SK-N-SH treated with all-trans-retinoic acid at 6 μM for 48 hours (cell line): ENCODE results near the gene PSME2.

Experiments
- ATAC-seq: fragments of 200-7000 bp; cut with Tn5 transposase; 3 replicates; pipeline ENCODE4 v1.9.1; 2020; ENCODE audit warnings: mild to moderate bottlenecking, moderate library complexity
- ARNTL ChIP-seq: fragments of 450-650 bp; formaldehyde crosslinking; IDR thresholded peaks from 2 replicates; pipeline ENCODE4 v1.5.0; 2020; ENCODE audit warnings: low read depth, mild to moderate bottlenecking, moderate library complexity, borderline replicate concordance
- BACH2 ChIP-seq: fragments of 250-450 bp; sonication (Bioruptor Pico); IDR thresholded peaks from 2 replicates; pipeline ENCODE4 v1.9.0; 2021; ENCODE audit warnings: mild to moderate bottlenecking, borderline replicate concordance
- CSDC2 ChIP-seq: fragments of 250-450 bp; sonication (Bioruptor Pico); IDR thresholded peaks from 2 replicates; pipeline ENCODE4 v1.5.0; 2020; ENCODE audit warnings: mild to moderate bottlenecking, moderate library complexity
- GLIS3 ChIP-seq: fragments of 250-450 bp; sonication (Bioruptor Pico); IDR thresholded peaks from 2 replicates; pipeline ENCODE4 v1.5.0; 2020; ENCODE audit warnings: mild to moderate bottlenecking, moderate library complexity
- ISL1 ChIP-seq: fragments of 250-450 bp; sonication (Bioruptor Pico); IDR thresholded peaks from 2 replicates; pipeline ENCODE4 v2.1.2; 2022; ENCODE audit warnings: mild to moderate bottlenecking, moderate library complexity
- OSR1 ChIP-seq: fragments of 250-450 bp; sonication (Bioruptor Pico); IDR thresholded peaks from 2 replicates; pipeline ENCODE4 v1.8.0; 2022; ENCODE audit warnings: moderate library complexity, mild to moderate bottlenecking, inconsistent platforms
- RARB ChIP-seq: fragments of 250-450 bp; sonication (Bioruptor Pico); IDR thresholded peaks from 2 replicates; pipeline ENCODE4 v1.8.0; 2021; ENCODE audit warnings: mild to moderate bottlenecking, moderate library complexity
- SNAI2 ChIP-seq: fragments of 250-450 bp; sonication (Bioruptor Pico); IDR thresholded peaks from 2 replicates; pipeline ENCODE4 v1.5.0; 2020; ENCODE audit warnings: mild to moderate bottlenecking, moderate library complexity
- TCF4 ChIP-seq: fragments of 250-450 bp; sonication (Bioruptor Pico); IDR thresholded peaks from 2 replicates; pipeline ENCODE4 v1.8.0; 2021; ENCODE audit warnings: mild to moderate bottlenecking, moderate library complexity, borderline replicate concordance
- TOX ChIP-seq: fragments of 250-450 bp; sonication (Bioruptor Pico); IDR thresholded peaks from 2 replicates; pipeline ENCODE4 v1.8.0; 2021; ENCODE audit warnings: mild to moderate bottlenecking, moderate library complexity, borderline replicate concordance
- ZC3H10 ChIP-seq: fragments of 250-450 bp; sonication (Bioruptor Pico); IDR thresholded peaks from 2 replicates; pipeline ENCODE4 v1.5.1; 2021; ENCODE audit warnings: mild to moderate bottlenecking, moderate library complexity
- ZFP3 ChIP-seq: fragments of 250-450 bp; sonication (Bioruptor Pico); IDR thresholded peaks from 2 replicates; pipeline ENCODE4 v1.5.0; 2020; ENCODE audit warnings: mild to moderate bottlenecking, moderate library complexity
- ZNF565 ChIP-seq: fragments of 450-650 bp; formaldehyde crosslinking; conservative IDR thresholded peaks from 2 replicates; pipeline ENCODE4 v1.5.0; 2020; ENCODE audit warnings: low read depth, mild to moderate bottlenecking, moderate library complexity
- ZNF70 ChIP-seq: fragments of 450-650 bp; formaldehyde crosslinking; IDR thresholded peaks from 2 replicates; pipeline ENCODE4 v1.5.0; 2020; ENCODE audit warnings: mild to moderate bottlenecking, moderate library complexity
- TF ChIP-seq, protein P1 (sequence below): fragments of 250-450 bp; sonication (Bioruptor Pico); IDR thresholded peaks from 2 replicates; pipeline ENCODE4 v1.5.1; 2021; ENCODE audit warnings: mild to moderate bottlenecking, moderate library complexity
- TF ChIP-seq, protein P2 (sequence below): fragments of 250-450 bp; sonication (Bioruptor Pico); IDR thresholded peaks from 2 replicates; pipeline ENCODE4 v1.5.0; 2020; ENCODE audit warnings: mild to moderate bottlenecking, moderate library complexity
- TF ChIP-seq, protein P3 (sequence below): fragments of 250-450 bp; sonication (Bioruptor Pico); IDR thresholded peaks from 2 replicates; pipeline ENCODE4 v1.8.0; 2021; ENCODE audit warnings: low read depth, mild to moderate bottlenecking, moderate library complexity, borderline replicate concordance

The PSME2 gene, protein sequence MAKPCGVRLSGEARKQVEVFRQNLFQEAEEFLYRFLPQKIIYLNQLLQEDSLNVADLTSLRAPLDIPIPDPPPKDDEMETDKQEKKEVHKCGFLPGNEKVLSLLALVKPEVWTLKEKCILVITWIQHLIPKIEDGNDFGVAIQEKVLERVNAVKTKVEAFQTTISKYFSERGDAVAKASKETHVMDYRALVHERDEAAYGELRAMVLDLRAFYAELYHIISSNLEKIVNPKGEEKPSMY

GRCh38 chr14:24146453-24146977 lies at the start of gene PSME2:
Gene PSME2, minus strand, starts transcription at chr14:24146610. Its CDS starts 29 bp downstream, at chr14:24146581.
- peak; percentile 84 for ATAC-seq
- TF ChIP-seq ZC3H10 (CRISPR knock-in tag) = no peak
- no peak for TF ChIP-seq TOX (CRISPR knock-in tag)
- TF ChIP-seq TCF4 (CRISPR knock-in tag) = no peak
- TF ChIP-seq RARB (CRISPR knock-in tag) = no peak
- TF ChIP-seq, protein P1, sequence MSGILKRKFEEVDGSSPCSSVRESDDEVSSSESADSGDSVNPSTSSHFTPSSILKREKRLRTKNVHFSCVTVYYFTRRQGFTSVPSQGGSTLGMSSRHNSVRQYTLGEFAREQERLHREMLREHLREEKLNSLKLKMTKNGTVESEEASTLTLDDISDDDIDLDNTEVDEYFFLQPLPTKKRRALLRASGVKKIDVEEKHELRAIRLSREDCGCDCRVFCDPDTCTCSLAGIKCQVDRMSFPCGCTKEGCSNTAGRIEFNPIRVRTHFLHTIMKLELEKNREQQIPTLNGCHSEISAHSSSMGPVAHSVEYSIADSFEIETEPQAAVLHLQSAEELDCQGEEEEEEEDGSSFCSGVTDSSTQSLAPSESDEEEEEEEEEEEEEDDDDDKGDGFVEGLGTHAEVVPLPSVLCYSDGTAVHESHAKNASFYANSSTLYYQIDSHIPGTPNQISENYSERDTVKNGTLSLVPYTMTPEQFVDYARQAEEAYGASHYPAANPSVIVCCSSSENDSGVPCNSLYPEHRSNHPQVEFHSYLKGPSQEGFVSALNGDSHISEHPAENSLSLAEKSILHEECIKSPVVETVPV (CRISPR knock-in tag) = no peak
- TF ChIP-seq, protein P2, sequence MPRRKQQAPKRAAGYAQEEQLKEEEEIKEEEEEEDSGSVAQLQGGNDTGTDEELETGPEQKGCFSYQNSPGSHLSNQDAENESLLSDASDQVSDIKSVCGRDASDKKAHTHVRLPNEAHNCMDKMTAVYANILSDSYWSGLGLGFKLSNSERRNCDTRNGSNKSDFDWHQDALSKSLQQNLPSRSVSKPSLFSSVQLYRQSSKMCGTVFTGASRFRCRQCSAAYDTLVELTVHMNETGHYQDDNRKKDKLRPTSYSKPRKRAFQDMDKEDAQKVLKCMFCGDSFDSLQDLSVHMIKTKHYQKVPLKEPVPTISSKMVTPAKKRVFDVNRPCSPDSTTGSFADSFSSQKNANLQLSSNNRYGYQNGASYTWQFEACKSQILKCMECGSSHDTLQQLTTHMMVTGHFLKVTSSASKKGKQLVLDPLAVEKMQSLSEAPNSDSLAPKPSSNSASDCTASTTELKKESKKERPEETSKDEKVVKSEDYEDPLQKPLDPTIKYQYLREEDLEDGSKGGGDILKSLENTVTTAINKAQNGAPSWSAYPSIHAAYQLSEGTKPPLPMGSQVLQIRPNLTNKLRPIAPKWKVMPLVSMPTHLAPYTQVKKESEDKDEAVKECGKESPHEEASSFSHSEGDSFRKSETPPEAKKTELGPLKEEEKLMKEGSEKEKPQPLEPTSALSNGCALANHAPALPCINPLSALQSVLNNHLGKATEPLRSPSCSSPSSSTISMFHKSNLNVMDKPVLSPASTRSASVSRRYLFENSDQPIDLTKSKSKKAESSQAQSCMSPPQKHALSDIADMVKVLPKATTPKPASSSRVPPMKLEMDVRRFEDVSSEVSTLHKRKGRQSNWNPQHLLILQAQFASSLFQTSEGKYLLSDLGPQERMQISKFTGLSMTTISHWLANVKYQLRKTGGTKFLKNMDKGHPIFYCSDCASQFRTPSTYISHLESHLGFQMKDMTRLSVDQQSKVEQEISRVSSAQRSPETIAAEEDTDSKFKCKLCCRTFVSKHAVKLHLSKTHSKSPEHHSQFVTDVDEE (CRISPR knock-in tag) = no peak
- TF ChIP-seq BACH2 (CRISPR knock-in tag) = no peak
- TF ChIP-seq OSR1 = no peak
- TF ChIP-seq, all 23 proteins: peak for 0

DNA sequence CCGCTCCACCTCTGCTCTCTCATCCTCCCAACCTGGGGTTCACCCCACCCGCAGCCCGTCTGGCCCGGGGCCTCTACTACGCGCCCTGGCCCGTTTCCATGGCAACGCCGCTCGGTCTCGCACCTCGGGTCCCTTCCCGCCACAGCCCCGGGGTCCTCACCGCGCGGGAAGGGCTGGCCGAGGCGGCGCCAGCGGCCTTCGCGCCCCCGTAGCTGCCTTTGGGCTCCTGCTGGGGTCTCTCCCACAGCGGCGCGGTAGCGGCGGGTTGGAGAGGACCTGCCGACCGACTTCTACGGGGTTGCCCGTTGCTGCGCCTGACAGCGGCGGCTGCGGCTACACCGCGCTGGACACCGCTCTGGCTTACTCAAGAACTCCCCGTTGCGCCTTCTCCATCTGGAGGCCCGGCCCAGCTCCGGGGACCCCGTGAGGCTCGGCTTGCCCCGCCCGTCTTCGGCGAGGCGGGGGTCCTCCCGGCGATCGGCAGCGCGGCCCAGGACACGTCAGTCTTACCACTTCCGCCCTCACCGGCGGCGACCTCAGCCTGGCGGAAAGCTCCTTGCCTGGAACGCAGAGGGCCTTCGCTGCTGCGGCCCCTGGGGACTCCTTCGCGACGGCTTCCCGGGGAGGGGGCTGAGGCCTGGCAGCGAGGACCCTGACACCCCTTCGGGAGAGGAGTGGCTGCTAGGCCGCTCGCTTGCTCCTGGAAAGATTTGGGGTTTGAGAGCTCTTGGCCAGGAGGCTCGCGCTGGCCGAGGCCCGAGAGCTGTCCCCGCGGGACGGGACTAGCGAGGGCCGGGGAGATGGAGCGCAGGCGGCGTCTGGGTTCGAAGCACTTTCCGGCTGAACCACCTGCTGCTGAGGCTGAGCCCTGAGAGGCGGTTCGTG lies 49.0 kb upstream of the PSME2 start, which contains the start of gene TM9SF1:
TM9SF1 (minus strand) TSS at position 256 of the 885 bp plus-strand sequence. CDS start 422 bp downstream, outside the sequence.
- no peak for TF ChIP-seq ZNF70 (CRISPR knock-in tag)
- TF ChIP-seq CSDC2 (CRISPR knock-in tag) = 0 out of 2 replicates have a peak, but pooled peaks have one; percentile 60
- TF ChIP-seq, protein P2 (CRISPR knock-in tag) = peak; percentile 58; the same call in 1 of the 2 replicates

DNA sequence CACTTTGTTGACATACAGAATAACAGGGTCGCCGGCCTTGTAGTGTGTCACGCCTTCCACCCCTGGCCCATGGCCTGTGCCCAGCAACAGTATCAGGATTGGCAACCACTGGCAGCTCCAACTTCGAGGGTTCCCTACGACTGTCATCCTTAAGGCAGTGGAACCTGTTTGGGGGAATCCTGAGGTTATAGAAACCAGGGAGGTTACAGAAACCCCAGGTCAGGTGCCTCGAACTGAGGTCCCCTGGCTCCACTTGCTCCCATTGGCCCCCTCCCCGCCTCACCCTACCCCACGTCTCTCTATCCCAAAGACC lies 48.4 kb upstream of the PSME2 start:
- no peak for TF ChIP-seq ZNF70 (CRISPR knock-in tag)
- TF ChIP-seq, protein P3, sequence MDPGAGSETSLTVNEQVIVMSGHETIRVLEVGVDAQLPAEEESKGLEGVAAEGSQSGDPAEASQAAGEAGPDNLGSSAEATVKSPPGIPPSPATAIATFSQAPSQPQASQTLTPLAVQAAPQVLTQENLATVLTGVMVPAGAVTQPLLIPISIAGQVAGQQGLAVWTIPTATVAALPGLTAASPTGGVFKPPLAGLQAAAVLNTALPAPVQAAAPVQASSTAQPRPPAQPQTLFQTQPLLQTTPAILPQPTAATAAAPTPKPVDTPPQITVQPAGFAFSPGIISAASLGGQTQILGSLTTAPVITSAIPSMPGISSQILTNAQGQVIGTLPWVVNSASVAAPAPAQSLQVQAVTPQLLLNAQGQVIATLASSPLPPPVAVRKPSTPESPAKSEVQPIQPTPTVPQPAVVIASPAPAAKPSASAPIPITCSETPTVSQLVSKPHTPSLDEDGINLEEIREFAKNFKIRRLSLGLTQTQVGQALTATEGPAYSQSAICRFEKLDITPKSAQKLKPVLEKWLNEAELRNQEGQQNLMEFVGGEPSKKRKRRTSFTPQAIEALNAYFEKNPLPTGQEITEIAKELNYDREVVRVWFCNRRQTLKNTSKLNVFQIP = no peak
- TF ChIP-seq ZFP3 (CRISPR knock-in tag) = no peak
- TF ChIP-seq SNAI2 (CRISPR knock-in tag) = no peak
- no peak for TF ChIP-seq TCF4 (CRISPR knock-in tag)
- no peak for TF ChIP-seq ARNTL (CRISPR knock-in tag)
- TF ChIP-seq, protein P1 (CRISPR knock-in tag) = no peak
- TF ChIP-seq RARB (CRISPR knock-in tag) = no peak
- TF ChIP-seq ZC3H10 (CRISPR knock-in tag) = no peak
- TF ChIP-seq ZNF565 (CRISPR knock-in tag) = no peak
- no peak for TF ChIP-seq CSDC2 (CRISPR knock-in tag)
- no peak for TF ChIP-seq ISL1
- no peak for TF ChIP-seq BACH2 (CRISPR knock-in tag)
- no peak for TF ChIP-seq GLIS3 (CRISPR knock-in tag)
- no peak; the same call in 2 of the 3 replicates for ATAC-seq

More for the DNA sequence above, 49.0 kb upstream of the PSME2 start, which contains the start of gene TM9SF1:
- ATAC-seq = peak; percentile 96
